Measurements from ENCODE around the gene SLMAP.
"Not testable (repeated sequence)": the region's sequence is repeated elsewhere in the genome, so short reads cannot be mapped to it uniquely, and the experiment has no call there.

SLMAP gene

GRCh38 chr3:57862894-57863293 is 106.8 kb downstream of the SLMAP start:
- no peak overlapping the region for H3K27ac ChIP-seq (ENCODE audit: low read depth, low read length)
- no peaks in the 10 kb centered on the region for H3K27me3 ChIP-seq (ENCODE audit: insufficient read depth, low read length)
- no peaks in the 10 kb centered on the region for H3K9me3 ChIP-seq (ENCODE audit: insufficient read depth, low read depth, low read length)
- no peak overlapping the region for H3K4me3 ChIP-seq (ENCODE audit: low read length)
- H3K36me3 ChIP-seq (ENCODE audit: insufficient read depth, low read length) = peaks cover 85% of the 10 kb centered on the region
- H3K9ac ChIP-seq (ENCODE audit: low read depth, low read length) = no peak overlapping the region
- H3K4me1 ChIP-seq (ENCODE audit: insufficient read depth, low read length) = peaks cover 5% of the 10 kb centered on the region

GRCh38 chr3:57863380-57863779 is 107.3 kb downstream of the SLMAP start:
- Histone ChIP-seq H3K9ac (ENCODE audit: low read depth, low read length) (no peak overlapping the region), H3K4me1 (ENCODE audit: insufficient read depth, low read length) (peaks cover 5% of the 10 kb centered on the region), H3K27me3 (ENCODE audit: insufficient read depth, low read length) (no peaks in the 10 kb centered on the region), H3K4me3 (ENCODE audit: low read length) (no peak overlapping the region), H3K36me3 (ENCODE audit: insufficient read depth, low read length) (peaks cover 83% of the 10 kb centered on the region), H3K27ac (ENCODE audit: low read depth, low read length) (no peak overlapping the region), H3K9me3 (ENCODE audit: insufficient read depth, low read depth, low read length) (no peaks in the 10 kb centered on the region)
- 95% methylated on average over 2 of the region's 2 CpGs for WGBS

GRCh38 chr3:57864853-57865252 is 108.7 kb downstream of the SLMAP start:
- Histone ChIP-seq H3K27me3 (ENCODE audit: insufficient read depth, low read length) (no peaks in the 10 kb centered on the region), H3K4me3 (ENCODE audit: low read length) (no peak overlapping the region), H3K36me3 (ENCODE audit: insufficient read depth, low read length) (peaks cover 74% of the 10 kb centered on the region), H3K9me3 (ENCODE audit: insufficient read depth, low read depth, low read length) (no peaks in the 10 kb centered on the region), H3K4me1 (ENCODE audit: insufficient read depth, low read length) (peaks cover 5% of the 10 kb centered on the region), H3K9ac (ENCODE audit: low read depth, low read length) (no peak overlapping the region), H3K27ac (ENCODE audit: low read depth, low read length) (no peak overlapping the region)
- WGBS = 100% methylated on average over 1 of the region's 1 CpG

- WGBS = 97% methylated on average over 1 of the region's 1 CpG
- H3K36me3 ChIP-seq (ENCODE audit: insufficient read depth, low read length) = peaks cover 56% of the 10 kb centered on the region
- not testable (repeated sequence) for H3K27ac ChIP-seq (ENCODE audit: low read depth, low read length); H3K27me3 ChIP-seq (ENCODE audit: insufficient read depth, low read length); H3K9me3 ChIP-seq (ENCODE audit: insufficient read depth, low read depth, low read length); H3K9ac ChIP-seq (ENCODE audit: low read depth, low read length); H3K4me3 ChIP-seq (ENCODE audit: low read length); H3K4me1 ChIP-seq (ENCODE audit: insufficient read depth, low read length)
These were observed 113.0 kb downstream of the SLMAP start for GRCh38 chr3:57869110-57869509.

- no peak overlapping the region for H3K4me3 ChIP-seq (ENCODE audit: low read length)
- no peak overlapping the region for H3K27ac ChIP-seq (ENCODE audit: low read depth, low read length)
- H3K4me1 ChIP-seq (ENCODE audit: insufficient read depth, low read length) = no peaks in the 10 kb centered on the region
- peaks cover 28% of the 10 kb centered on the region for H3K36me3 ChIP-seq (ENCODE audit: insufficient read depth, low read length)
- WGBS = 98% methylated on average over 4 of the region's 4 CpGs
- no peak overlapping the region for H3K9ac ChIP-seq (ENCODE audit: low read depth, low read length)
- no peaks in the 10 kb centered on the region for H3K9me3 ChIP-seq (ENCODE audit: insufficient read depth, low read depth, low read length)
- H3K27me3 ChIP-seq (ENCODE audit: insufficient read depth, low read length) = no peaks in the 10 kb centered on the region
These were observed 116.5 kb downstream of the SLMAP start for GRCh38 chr3:57872606-57873005.

- H3K9ac ChIP-seq (ENCODE audit: low read depth, low read length) = no peak overlapping the region
- 93% methylated on average over 3 of the region's 3 CpGs for WGBS
- H3K4me1 ChIP-seq (ENCODE audit: insufficient read depth, low read length) = no peaks in the 10 kb centered on the region
- peaks cover 11% of the 10 kb centered on the region; the same call in 1 of the 2 replicates for H3K36me3 ChIP-seq (ENCODE audit: insufficient read depth, low read length)
- H3K27ac ChIP-seq (ENCODE audit: low read depth, low read length) = no peak overlapping the region
- no peaks in the 10 kb centered on the region for H3K27me3 ChIP-seq (ENCODE audit: insufficient read depth, low read length)
- no peak overlapping the region for H3K4me3 ChIP-seq (ENCODE audit: low read length)
- H3K9me3 ChIP-seq (ENCODE audit: insufficient read depth, low read depth, low read length) = no peaks in the 10 kb centered on the region
These were observed 120.5 kb downstream of the SLMAP start for GRCh38 chr3:57876632-57877031.

- no peaks in the 10 kb centered on the region; the same call in 1 of the 2 replicates for H3K4me1 ChIP-seq (ENCODE audit: insufficient read depth, low read length)
- 94% methylated on average over 1 of the region's 2 CpGs for WGBS
- no peak overlapping the region for H3K27ac ChIP-seq (ENCODE audit: low read depth, low read length)
- peaks cover 9% of the 10 kb centered on the region; the same call in 1 of the 2 replicates for H3K36me3 ChIP-seq (ENCODE audit: insufficient read depth, low read length)
- H3K4me3 ChIP-seq (ENCODE audit: low read length) = no peak overlapping the region
- no peaks in the 10 kb centered on the region for H3K9me3 ChIP-seq (ENCODE audit: insufficient read depth, low read depth, low read length)
- H3K9ac ChIP-seq (ENCODE audit: low read depth, low read length) = no peak overlapping the region
- no peaks in the 10 kb centered on the region for H3K27me3 ChIP-seq (ENCODE audit: insufficient read depth, low read length)
These were observed 121.0 kb downstream of the SLMAP start for GRCh38 chr3:57877116-57877515.

- H3K36me3 ChIP-seq (ENCODE audit: insufficient read depth, low read length) = peaks cover 17% of the 10 kb centered on the region
- H3K4me3 ChIP-seq (ENCODE audit: low read length); H3K27me3 ChIP-seq (ENCODE audit: insufficient read depth, low read length); H3K27ac ChIP-seq (ENCODE audit: low read depth, low read length); H3K9ac ChIP-seq (ENCODE audit: low read depth, low read length); H3K4me1 ChIP-seq (ENCODE audit: insufficient read depth, low read length); H3K9me3 ChIP-seq (ENCODE audit: insufficient read depth, low read depth, low read length): not testable (repeated sequence)
- 93% methylated on average over 5 of the region's 5 CpGs for WGBS
These were observed 128.3 kb downstream of the SLMAP start for GRCh38 chr3:57884436-57884835.

- H3K27ac ChIP-seq (ENCODE audit: low read depth, low read length) = no peak overlapping the region
- no peaks in the 10 kb centered on the region for H3K27me3 ChIP-seq (ENCODE audit: insufficient read depth, low read length)
- no peak overlapping the region for H3K9ac ChIP-seq (ENCODE audit: low read depth, low read length)
- no peaks in the 10 kb centered on the region for H3K4me1 ChIP-seq (ENCODE audit: insufficient read depth, low read length)
- H3K9me3 ChIP-seq (ENCODE audit: insufficient read depth, low read depth, low read length) = no peaks in the 10 kb centered on the region
- WGBS = 94% methylated on average over 6 of the region's 6 CpGs
- H3K4me3 ChIP-seq (ENCODE audit: low read length) = no peak overlapping the region
- peaks cover 24% of the 10 kb centered on the region for H3K36me3 ChIP-seq (ENCODE audit: insufficient read depth, low read length)
These were observed 133.7 kb downstream of the SLMAP start for GRCh38 chr3:57889807-57890206.

GRCh38 chr3:57890874-57891273 is 134.8 kb downstream of the SLMAP start:
- 92% methylated on average over 2 of the region's 2 CpGs for WGBS
- Histone ChIP-seq H3K9ac (ENCODE audit: low read depth, low read length) (no peak overlapping the region), H3K4me3 (ENCODE audit: low read length) (no peak overlapping the region), H3K36me3 (ENCODE audit: insufficient read depth, low read length) (peaks cover 24% of the 10 kb centered on the region), H3K4me1 (ENCODE audit: insufficient read depth, low read length) (no peaks in the 10 kb centered on the region), H3K9me3 (ENCODE audit: insufficient read depth, low read depth, low read length) (no peaks in the 10 kb centered on the region), H3K27ac (ENCODE audit: low read depth, low read length) (no peak overlapping the region), H3K27me3 (ENCODE audit: insufficient read depth, low read length) (no peaks in the 10 kb centered on the region)

GRCh38 chr3:57892423-57892822 is 136.3 kb downstream of the SLMAP start:
- Histone ChIP-seq H3K4me3 (ENCODE audit: low read length) (no peak overlapping the region), H3K9me3 (ENCODE audit: insufficient read depth, low read depth, low read length) (no peaks in the 10 kb centered on the region), H3K36me3 (ENCODE audit: insufficient read depth, low read length) (peaks cover 26% of the 10 kb centered on the region), H3K27me3 (ENCODE audit: insufficient read depth, low read length) (no peaks in the 10 kb centered on the region), H3K27ac (ENCODE audit: low read depth, low read length) (no peak overlapping the region), H3K4me1 (ENCODE audit: insufficient read depth, low read length) (no peaks in the 10 kb centered on the region), H3K9ac (ENCODE audit: low read depth, low read length) (no peak overlapping the region)
- 94% methylated on average over 3 of the region's 3 CpGs for WGBS

- H3K4me1 ChIP-seq (ENCODE audit: insufficient read depth, low read length) = no peaks in the 10 kb centered on the region
- peaks cover 19% of the 10 kb centered on the region for H3K36me3 ChIP-seq (ENCODE audit: insufficient read depth, low read length)
- 93% methylated on average over 1 of the region's 1 CpG for WGBS
These were observed 137.0 kb downstream of the SLMAP start for GRCh38 chr3:57893156-57893555.

More at GRCh38 chr3:57893156-57893555, 137.0 kb downstream of the SLMAP start:
- no peak overlapping the region for H3K4me3 ChIP-seq (ENCODE audit: low read length)
- H3K9me3 ChIP-seq (ENCODE audit: insufficient read depth, low read depth, low read length) = no peaks in the 10 kb centered on the region
- no peaks in the 10 kb centered on the region for H3K27me3 ChIP-seq (ENCODE audit: insufficient read depth, low read length)
- no peak overlapping the region for H3K9ac ChIP-seq (ENCODE audit: low read depth, low read length)
- H3K27ac ChIP-seq (ENCODE audit: low read depth, low read length) = no peak overlapping the region
